Activated CD8-positive, alpha-beta T cell treated with anti-CD3 and anti-CD28 coated beads, Interleukin-2, amount 10 ng/mL, durations not matched to agents 7 days and 5 days (primary cell): Measurements from ENCODE around the gene CDC26. TPM values are rescaled to one million over a fixed set of nuclear protein-coding genes. Genes with fewer than 3 reads are reported as not detected.
"Not testable (repeated sequence)": the region's sequence is repeated elsewhere in the genome, so short reads cannot be mapped to it uniquely, and the experiment has no call there.

Experiments
- ATAC-seq: fragments of 150-1000 bp; cut with Tn5 transposase; one replicate; pipeline ENCODE4 v1.10.0; 2021; ENCODE audit warnings: moderate library complexity
- CTCF ChIA-PET: fragments of 350-600 bp; sonication (Branson Sonifier 250); formaldehyde crosslinking; loops from one replicate; lab custom pipeline; 2021; ENCODE audit warnings: antibody characterized with exemption; lab: Charles Lee
- POLR2A ChIA-PET: fragments of 350-600 bp; sonication (Branson Sonifier 250); formaldehyde crosslinking; loops from one replicate; lab custom pipeline; 2021; ENCODE audit warnings: antibody characterized with exemption; lab: Charles Lee
- DNase-seq: peaks from one replicate; pipeline ENCODE4 v3.0.0-alpha.2; 2020
- H3K27ac Mint-ChIP-seq: one replicate; pipeline ENCODE4 v1.8.0; 2021; ENCODE audit warnings: mild to moderate bottlenecking, mixed read lengths
- H3K27me3 Mint-ChIP-seq: one replicate; pipeline ENCODE4 v1.8.0; 2021; ENCODE audit warnings: low read depth, mixed read lengths
- H3K36me3 Mint-ChIP-seq: one replicate; pipeline ENCODE4 v1.8.0; 2021; ENCODE audit warnings: low read depth, mixed read lengths
- H3K4me1 Mint-ChIP-seq: one replicate; pipeline ENCODE4 v1.8.0; 2021; ENCODE audit warnings: low read depth, mixed read lengths
- H3K4me3 Mint-ChIP-seq: one replicate; pipeline ENCODE4 v1.8.0; 2021; ENCODE audit warnings: mild to moderate bottlenecking, mixed read lengths
- H3K9me3 Mint-ChIP-seq: one replicate; pipeline ENCODE4 v1.8.0; 2022; ENCODE audit warnings: mixed read lengths; ENCODE audit not compliant: insufficient read depth
- total RNA-seq, 2 experiments: library from RNA; stranded (reverse); gene quantifications; one replicate each; pipeline ENCODE4 v1.2.3, GENCODE V29; 2021

CDC26 gene
- total RNA-seq, 2 experiments from 2014 or later, result 26.1 to 28.9 TPM

DNA sequence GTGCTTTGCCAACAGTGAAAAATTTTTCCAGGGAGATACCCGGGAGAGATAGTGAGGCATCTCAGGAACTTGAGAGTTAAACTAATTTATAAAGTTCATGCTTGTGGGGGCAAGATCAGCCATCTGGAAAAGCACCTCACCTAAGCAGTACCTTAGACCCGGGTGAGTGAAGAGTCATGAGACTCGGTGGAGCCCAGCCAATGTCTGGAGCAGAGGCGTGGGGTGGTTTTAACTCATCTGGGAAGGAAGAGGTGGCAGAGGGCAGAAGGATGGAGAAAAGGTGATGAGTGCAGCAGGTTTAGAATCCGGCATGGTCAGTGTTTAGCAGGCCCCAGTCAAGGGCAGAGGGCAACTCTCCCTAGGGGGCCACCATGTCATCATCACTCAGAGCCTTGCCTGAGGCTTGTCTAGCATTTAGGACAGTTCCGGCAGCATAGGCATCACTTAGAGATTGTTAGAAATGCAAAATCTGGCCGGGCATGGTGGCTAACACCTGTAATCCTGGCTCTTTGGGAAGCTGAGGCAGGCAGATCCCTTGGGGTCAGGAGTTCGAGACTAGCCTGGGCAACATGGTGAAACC lies 32.1 kb upstream of the CDC26 start:
- no peak for ATAC-seq
- Mint-ChIP-seq H3K27me3 (no peaks in the 10 kb centered on the region), H3K9me3 (no peaks in the 10 kb centered on the region), H3K36me3 (no peaks in the 10 kb centered on the region), H3K4me3 (no peak overlapping the region), H3K27ac (no peak overlapping the region), H3K4me1 (no peaks in the 10 kb centered on the region)
- CTCF ChIA-PET, result no interaction called here
- no peak for DNase-seq
- POLR2A ChIA-PET, result no interaction called here

DNA sequence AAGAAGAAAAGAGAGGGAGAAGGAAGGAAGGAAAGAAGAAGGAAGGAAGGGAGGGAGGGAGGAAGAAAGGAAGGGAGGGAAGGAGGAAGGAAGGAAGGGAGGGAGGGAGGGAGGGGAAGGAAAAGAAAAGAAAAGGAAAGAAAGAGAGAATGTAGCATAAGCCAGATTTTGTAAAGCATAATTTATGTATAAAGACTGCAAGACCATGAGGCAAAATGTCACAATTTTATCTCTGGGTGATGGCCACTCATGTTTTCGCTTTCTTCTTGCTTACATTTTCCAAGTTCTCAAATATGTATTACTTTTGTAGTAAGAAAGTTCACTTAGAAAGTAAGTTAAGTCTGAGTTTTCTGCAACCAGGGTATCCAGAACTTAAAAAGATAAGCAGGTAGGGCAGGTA lies 31.2 kb upstream of the CDC26 start:
- ChIA-PET POLR2A (no interaction called here), CTCF (no interaction called here)
- Mint-ChIP-seq H3K27ac (no peak overlapping the region), H3K4me1 (no peaks in the 10 kb centered on the region), H3K9me3 (no peaks in the 10 kb centered on the region), H3K36me3 (no peaks in the 10 kb centered on the region), H3K4me3 (no peak overlapping the region), H3K27me3 (no peaks in the 10 kb centered on the region)
- ATAC-seq, result no peak
- DNase-seq, result no peak

DNA sequence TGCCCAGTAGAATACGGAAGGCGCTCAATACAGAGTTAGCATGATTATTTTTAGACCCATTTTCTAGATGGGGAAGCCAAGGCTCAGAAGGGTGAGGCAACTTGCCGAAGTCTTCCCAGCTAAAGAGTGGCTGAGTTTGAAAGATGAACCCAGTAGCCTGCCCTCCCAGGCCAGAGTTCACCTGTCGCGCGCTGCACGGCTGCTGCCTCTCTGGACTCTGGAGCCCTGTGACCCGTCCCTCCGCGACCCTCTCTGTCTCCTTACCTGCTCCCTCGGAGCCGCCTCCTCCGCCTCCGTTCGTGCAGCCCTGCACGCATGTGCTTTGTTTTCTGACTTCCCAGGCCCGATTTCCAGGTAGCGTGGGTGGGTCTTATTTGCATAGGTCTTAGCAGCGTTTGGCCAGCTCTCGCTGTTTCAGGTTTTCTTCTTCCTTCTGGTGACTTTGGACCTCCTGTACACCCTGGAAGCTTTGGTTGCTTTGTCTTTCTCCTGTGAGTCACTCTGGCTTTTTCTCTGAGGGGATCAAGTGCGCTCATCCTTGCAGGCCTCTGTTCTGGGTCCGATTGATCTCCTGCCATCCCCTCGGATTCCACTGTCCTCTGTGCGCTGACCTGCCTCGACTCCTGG lies 27.5 kb upstream of the CDC26 start, which contains the start of gene RNF183:
Gene RNF183 (minus strand): TSS at position 585 of the 627 bp plus-strand sequence. CDS start 5,192 bp downstream, outside the sequence.
- no peak for DNase-seq
- no peak for ATAC-seq
- H3K9me3 Mint-ChIP-seq, result no peaks in the 10 kb centered on the region
- H3K4me3 Mint-ChIP-seq, result no peak within 1 kb of the TSS
- peaks cover 3% of the 10 kb centered on the region for H3K4me1 Mint-ChIP-seq
- H3K27me3 Mint-ChIP-seq, result peaks cover 11% of the 10 kb centered on the region
- POLR2A ChIA-PET, result no interaction called here
- no peaks in the 10 kb centered on the region for H3K36me3 Mint-ChIP-seq
- CTCF ChIA-PET, result no interaction called here
- H3K27ac Mint-ChIP-seq, result no peak within 1 kb of the TSS

DNA sequence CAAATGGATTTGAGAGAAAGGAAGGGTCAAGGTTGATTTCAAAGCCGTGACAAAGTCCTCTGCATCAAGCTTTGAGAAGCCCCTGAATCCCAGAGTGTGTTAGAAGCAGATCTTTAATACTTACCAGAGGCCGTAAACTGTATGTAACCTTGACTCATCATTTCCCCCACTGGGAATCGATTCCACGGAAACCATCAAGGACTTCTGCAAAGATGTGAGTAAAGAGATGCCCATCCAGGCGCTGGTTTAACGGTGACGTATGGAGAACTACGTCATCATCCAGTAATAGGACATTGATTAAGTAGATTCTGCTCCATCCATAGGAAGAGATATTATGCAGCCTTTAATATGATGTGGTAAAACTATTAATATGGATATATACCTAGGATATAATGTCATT lies 26.2 kb upstream of the CDC26 start:
- Mint-ChIP-seq H3K4me3 (no peak overlapping the region), H3K27me3 (peaks cover 13% of the 10 kb centered on the region), H3K4me1 (peaks cover 3% of the 10 kb centered on the region), H3K27ac (no peak overlapping the region), H3K36me3 (no peaks in the 10 kb centered on the region), H3K9me3 (no peaks in the 10 kb centered on the region)
- ATAC-seq (no peak), DNase-seq (no peak)
- POLR2A ChIA-PET, result no interaction called here
- CTCF ChIA-PET, result interaction anchor here (0.7 to 0.9 kb wide), 2 partner anchors 10 to 357 kb away, joined by 3 read pairs; no protein-coding TSS in a partner anchor

DNA sequence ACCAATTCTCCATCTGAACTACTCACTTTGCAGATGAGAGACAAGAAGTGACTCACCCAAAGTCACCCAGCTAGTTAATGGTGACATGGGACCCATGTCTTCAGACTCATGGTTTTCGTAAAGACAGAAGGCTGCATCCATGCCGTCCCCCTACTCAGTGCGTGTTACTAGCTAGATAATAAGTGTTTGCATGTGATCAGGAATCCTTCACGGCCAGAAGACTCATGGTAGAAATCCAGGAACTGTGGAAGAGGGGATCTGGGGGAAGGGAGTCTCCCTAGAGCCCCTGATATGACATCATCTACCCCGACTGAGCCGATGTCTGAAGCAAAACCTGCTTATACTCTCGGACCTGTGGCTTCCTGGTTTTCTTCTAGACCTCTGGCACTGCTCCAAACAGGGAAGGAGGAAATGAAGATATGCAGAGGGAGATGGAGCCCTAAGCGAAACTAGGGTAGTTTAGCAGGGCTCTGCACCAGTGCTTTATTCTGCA lies 24.5 kb upstream of the CDC26 start:
- ChIA-PET CTCF (interaction anchor here (1.0 to 1.1 kb wide), 2 partner anchors 101 to 147 kb away, joined by 4 to 5 read pairs; partner anchors contain the start of gene ALAD), POLR2A (no interaction called here)
- Mint-ChIP-seq H3K4me1 (peaks cover 3% of the 10 kb centered on the region), H3K27ac (no peak overlapping the region), H3K36me3 (no peaks in the 10 kb centered on the region), H3K4me3 (no peak overlapping the region), H3K9me3 (no peaks in the 10 kb centered on the region), H3K27me3 (peaks cover 13% of the 10 kb centered on the region)
- no peak for DNase-seq
- ATAC-seq, result no peak

DNA sequence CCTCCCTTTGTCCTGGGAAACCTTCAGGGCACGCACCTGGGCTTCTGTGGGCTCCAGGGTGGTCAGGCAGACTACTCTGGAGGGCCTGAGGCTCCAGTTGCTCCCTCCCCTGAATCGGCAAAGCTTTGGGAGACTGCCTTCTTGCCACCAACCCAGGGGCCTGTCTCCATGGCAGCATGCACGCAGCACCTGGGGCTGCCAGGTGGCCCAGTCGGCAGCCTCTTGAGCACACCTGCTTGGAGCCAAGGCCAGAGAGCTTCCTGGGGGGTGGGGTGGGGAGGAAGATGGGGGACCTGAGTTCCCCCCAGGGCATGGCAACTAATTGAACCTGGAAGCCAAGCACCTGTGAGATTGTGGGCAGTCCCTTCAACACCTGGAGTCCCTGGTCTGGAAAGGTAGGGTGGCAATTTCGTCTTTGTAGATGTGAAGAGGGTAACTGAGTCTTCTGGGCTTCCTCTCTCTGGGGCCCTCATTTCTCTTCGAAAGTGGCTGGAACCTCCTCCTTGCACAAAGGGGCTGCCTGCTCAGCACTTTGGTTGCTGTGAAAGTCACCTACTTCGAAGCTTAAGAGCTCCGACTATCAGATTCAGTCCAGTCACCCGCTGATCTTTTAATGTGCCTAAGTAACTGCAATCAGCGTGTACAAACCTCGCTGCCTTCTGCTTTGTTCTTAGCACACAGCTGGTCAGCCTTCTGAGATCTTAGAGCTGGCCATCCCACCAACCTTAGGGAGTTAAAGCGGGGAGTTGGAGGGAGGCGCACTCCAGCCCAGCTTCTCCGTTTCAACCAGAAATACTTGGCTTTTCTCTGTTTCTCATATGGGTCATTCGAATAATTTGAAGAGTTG lies 23.8 kb upstream of the CDC26 start:
- ChIA-PET POLR2A (interaction anchor here (0.6 kb wide), 1 partner anchor 1746 kb away, joined by 3 read pairs; no protein-coding TSS in a partner anchor), CTCF (interaction anchor here (1.0 to 1.1 kb wide), 2 partner anchors 102 to 147 kb away, joined by 4 to 5 read pairs; partner anchors contain the start of gene ALAD)
- Mint-ChIP-seq H3K36me3 (no peaks in the 10 kb centered on the region), H3K27ac (no peak overlapping the region), H3K4me3 (no peak overlapping the region), H3K4me1 (peaks cover 3% of the 10 kb centered on the region), H3K27me3 (peaks cover 13% of the 10 kb centered on the region), H3K9me3 (no peaks in the 10 kb centered on the region)
- no peak for ATAC-seq
- DNase-seq, result no peak

DNA sequence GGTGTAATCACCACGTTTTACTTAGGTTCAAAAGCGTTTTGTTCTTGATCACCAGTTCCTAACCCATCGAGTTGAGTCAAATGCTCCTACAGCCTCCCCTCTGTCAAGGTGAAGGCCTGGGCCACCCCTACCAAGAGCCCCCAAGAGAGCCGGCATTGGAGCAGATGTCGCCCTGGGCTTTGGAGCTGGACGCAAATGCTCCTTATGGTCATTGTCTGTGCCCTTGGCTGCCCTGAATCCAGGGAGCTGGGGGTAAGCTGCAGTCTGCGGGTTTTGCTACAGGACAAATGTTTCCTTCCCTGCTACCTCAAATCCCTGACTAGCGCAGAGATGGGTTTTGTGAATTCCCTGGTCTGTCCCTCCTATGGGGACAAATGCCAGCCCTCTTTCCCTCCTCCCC lies 22.9 kb upstream of the CDC26 start:
- POLR2A ChIA-PET, result interaction anchor here (0.5 to 0.6 kb wide), 2 partner anchors 70 to 1747 kb away, joined by 3 read pairs; no protein-coding TSS in a partner anchor
- peaks cover 2% of the 10 kb centered on the region for H3K36me3 Mint-ChIP-seq
- peaks cover 13% of the 10 kb centered on the region for H3K27me3 Mint-ChIP-seq
- H3K4me3 Mint-ChIP-seq, result no peak overlapping the region
- no peak overlapping the region for H3K27ac Mint-ChIP-seq
- no peaks in the 10 kb centered on the region for H3K9me3 Mint-ChIP-seq
- DNase-seq, result no peak
- CTCF ChIA-PET, result interaction anchor here (2.2 kb wide), 1 partner anchor 24 kb away, joined by 8 read pairs; no protein-coding TSS in a partner anchor
- no peak for ATAC-seq
- H3K4me1 Mint-ChIP-seq, result peaks cover 3% of the 10 kb centered on the region

DNA sequence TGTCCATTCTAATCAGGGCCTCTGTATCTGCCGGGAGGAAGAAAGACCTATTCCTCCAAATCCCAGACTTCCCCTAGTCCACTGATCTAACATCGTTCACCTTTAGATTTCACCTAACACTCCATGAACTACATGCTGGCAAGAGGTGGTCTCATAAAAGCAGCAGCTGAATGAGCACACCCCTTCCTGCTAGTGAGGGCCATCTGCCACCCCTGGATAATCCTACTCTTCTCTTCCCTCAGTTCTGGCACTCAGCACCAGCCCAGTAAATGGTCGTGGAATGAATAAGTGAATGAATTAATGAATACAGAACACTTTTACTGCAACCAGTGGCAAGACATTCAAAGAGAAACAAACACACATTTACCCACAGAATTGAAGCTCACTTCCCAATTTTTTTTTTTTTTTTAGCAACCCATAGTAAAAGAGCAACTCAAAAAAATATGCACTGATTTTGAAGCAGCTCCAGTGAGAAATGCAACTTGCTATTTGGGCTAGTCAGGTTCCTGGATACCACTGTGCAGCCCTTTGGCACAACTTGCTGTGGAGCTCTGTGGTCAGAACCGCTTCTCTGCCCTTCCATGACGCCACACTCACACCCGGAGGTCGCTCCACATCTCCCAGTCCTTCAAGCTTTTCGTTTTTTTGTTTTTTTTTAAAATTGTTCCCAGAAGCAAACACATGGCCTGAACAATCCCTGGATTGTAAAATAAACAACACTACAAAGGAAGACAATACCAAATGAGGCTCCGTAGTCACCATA lies 21.6 kb upstream of the CDC26 start:
- Mint-ChIP-seq H3K27ac (no peak overlapping the region), H3K4me3 (no peak overlapping the region), H3K4me1 (peaks cover 3% of the 10 kb centered on the region), H3K36me3 (peaks cover 11% of the 10 kb centered on the region), H3K9me3 (no peaks in the 10 kb centered on the region), H3K27me3 (peaks cover 13% of the 10 kb centered on the region)
- DNase-seq (no peak), ATAC-seq (no peak)
- CTCF ChIA-PET, result interaction anchor here (2.2 kb wide), 1 partner anchor 23 kb away, joined by 8 read pairs; no protein-coding TSS in a partner anchor
- POLR2A ChIA-PET, result no interaction called here

DNA sequence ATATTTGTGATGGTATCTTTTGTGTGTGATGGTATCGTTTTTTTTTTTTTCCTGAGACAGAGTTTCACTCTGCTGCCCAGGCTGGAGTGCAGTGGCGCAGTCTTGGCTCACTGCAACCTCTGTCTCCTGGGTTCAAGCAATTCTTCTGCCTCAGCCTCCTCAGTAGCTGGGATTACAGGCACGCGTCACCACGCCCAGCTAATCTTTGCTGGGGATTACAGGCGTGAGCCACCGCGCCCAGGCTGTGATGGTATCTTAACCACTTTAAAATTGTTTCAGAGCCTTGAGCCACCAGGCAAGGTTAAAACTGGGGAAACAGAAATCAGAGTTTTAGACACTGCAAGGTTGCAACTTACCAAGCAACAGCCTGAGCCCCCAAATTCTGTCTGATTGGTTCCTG lies 20.9 kb upstream of the CDC26 start:
- Mint-ChIP-seq H3K27me3 (peaks cover 11% of the 10 kb centered on the region), H3K36me3 (peaks cover 16% of the 10 kb centered on the region)
- ATAC-seq, H3K4me1 Mint-ChIP-seq, DNase-seq, POLR2A ChIA-PET, H3K27ac Mint-ChIP-seq, H3K9me3 Mint-ChIP-seq, H3K4me3 Mint-ChIP-seq: not testable (repeated sequence)
- CTCF ChIA-PET, result interaction anchor here (2.2 kb wide), 1 partner anchor 22 kb away, joined by 8 read pairs; no protein-coding TSS in a partner anchor

DNA sequence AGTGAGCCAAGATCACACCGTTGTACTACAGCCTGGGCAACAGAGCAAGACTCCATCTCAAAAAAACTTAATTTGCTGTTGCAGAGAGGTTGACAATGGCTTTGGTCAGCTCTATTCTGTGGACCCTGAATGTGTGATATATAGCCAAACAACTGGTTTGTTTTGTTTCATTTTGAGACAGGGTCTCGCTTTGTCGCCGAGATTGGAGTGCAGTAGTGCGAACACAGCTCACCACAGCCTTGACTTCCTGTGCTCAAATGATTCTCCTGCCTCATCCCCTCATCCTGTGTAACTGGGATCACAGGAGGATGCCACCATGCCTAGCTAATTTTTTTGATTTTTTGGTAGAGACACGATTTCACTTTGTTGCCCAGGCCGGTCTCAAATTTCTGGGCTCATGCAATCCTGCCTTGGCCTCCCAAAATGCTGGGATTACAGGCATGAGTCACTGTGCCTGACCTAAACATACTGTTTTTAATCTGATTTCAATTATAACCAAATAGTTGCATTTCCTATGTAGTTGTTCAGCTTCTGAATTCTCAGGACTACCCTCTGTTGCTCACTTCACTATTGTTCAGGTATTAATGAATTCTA lies 18.0 kb upstream of the CDC26 start:
- H3K4me3 Mint-ChIP-seq, result no peak overlapping the region
- CTCF ChIA-PET, result interaction anchor here (1.0 kb wide), 1 partner anchor 388 kb away, joined by 3 read pairs; no protein-coding TSS in a partner anchor
- H3K27ac Mint-ChIP-seq, result no peak overlapping the region
- DNase-seq (no peak), ATAC-seq (no peak)
- POLR2A ChIA-PET, result interaction anchor here (0.6 kb wide), 1 partner anchor 33 kb away, joined by 6 read pairs; no protein-coding TSS in a partner anchor
- H3K4me1 Mint-ChIP-seq, result no peaks in the 10 kb centered on the region
- H3K36me3 Mint-ChIP-seq, result peaks cover 36% of the 10 kb centered on the region
- H3K9me3 Mint-ChIP-seq, result no peaks in the 10 kb centered on the region
- peaks cover 2% of the 10 kb centered on the region for H3K27me3 Mint-ChIP-seq
